Inferior parietal cortex (tissue), 1 donor: ENCODE measurements around the gene TTC33.
"Not testable (repeated sequence)": the region's sequence is repeated elsewhere in the genome, so short reads cannot be mapped to it uniquely, and the experiment has no call there.

ENCODE experiments used
- DNase-seq: peaks from one replicate; pipeline ENCODE4 v3.0.0-alpha.2; 2016; ENCODE audit errors: extremely low spot score

Gene TTC33

DNA sequence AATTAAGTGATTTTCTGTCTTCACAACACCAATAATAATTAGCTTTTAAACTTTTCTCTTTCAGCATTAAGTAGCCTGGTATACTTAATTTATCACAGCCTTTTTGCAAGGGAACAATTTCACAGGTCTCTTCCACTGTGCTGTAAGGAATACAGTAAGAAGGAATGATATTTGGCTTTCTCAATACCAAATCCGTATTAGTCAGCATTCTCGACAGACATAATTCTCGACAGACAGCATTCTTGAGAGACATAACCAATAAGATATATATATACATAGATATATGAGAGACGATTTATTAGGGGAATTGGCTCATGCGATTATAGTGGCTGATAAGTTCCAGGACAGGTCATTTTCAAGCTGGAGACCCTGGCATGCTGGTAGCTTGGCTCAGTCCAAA lies 24.4 kb upstream of the TTC33 start:
- no peak for DNase-seq

DNA sequence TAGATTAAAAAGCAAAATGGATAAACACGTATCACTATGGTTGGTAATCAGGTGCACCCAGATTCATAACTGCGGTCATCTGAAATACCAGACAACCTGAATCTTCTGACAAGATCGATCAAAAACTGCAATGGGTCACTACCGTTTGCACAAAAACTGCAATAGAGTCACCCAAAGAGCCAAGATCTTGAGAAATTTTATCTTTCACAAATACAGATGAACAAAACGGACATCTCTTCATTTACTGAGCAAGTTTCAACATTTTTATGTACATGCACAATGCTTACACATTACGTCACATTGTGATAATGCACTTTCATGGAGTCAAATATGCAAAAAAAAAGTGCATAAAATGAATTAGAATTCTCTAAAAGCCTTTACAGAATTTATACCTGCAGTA lies 23.8 kb upstream of the TTC33 start:
- DNase-seq = no peak

DNA sequence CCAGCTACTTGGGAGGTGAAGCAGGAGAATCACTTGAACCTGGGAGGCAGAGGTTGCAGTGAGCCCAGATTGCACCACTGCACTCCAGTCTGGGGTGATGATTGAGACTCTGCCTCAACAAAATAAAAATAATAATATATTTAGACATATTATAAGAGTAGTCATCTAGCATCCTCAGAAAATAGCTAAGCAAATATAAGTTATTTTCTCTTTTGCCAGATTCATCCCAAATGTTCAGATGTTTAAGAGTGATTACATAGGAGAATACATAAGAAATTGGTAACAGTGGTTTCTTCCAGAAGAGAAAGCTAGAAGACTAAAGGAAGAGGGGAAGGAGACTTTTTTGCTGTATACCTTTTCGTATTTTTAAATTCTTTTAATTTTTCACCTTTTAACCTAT lies 22.4 kb upstream of the TTC33 start:
- no peak for DNase-seq

DNA sequence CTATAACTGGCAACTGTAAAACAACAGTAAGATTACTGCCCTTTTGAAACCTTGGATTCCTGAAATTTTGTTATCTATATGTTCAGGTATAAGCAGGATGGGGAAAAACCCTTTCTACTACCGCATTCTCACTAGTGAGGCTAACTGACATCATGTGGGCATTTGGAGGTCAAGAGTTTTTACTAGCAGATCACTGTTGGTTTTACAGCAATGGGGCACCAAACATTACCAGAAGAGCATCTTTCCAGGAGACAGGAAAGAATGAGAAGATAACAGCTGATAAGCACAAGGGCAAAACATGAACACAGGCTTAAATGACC lies 20.9 kb upstream of the TTC33 start:
- DNase-seq = no peak

DNA sequence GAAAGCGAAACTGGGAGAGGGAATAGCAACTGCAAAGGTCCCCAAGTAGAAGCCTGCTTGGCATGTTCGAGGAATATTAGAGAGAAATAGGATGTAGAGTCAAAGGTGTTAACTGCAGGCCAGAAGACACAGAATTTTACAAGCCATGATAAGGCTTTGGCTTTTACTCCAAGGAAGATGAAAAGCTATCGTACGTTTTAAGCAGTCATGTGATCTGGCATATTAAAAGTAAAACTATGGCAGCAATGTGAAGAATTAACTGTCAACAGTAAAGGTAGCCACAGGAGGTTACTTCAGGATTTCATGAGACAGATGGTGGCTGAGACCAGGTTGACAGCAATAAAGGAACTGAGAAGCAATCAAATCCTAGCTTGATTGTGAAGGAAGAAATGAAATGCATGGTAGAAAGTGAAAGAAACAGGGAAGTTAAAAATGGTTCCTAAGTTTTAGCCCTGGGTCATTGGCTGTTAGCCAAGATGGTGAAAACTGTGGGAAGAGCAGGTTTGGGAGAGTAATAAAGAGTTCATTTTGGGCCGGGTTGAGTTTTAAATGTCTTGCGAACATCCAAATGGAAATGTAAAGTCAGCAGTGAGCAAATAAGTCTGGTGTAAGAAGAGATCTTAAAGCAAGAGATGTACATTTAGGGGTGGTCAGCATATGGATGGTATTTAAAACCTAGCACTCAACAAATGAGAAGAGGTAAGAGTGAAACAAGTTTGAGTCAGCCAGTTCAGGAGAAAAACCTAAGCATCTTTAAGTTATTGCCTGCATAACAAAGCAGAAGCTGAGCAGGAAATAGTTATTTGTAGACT lies 20.3 kb upstream of the TTC33 start:
- no peak for DNase-seq

DNA sequence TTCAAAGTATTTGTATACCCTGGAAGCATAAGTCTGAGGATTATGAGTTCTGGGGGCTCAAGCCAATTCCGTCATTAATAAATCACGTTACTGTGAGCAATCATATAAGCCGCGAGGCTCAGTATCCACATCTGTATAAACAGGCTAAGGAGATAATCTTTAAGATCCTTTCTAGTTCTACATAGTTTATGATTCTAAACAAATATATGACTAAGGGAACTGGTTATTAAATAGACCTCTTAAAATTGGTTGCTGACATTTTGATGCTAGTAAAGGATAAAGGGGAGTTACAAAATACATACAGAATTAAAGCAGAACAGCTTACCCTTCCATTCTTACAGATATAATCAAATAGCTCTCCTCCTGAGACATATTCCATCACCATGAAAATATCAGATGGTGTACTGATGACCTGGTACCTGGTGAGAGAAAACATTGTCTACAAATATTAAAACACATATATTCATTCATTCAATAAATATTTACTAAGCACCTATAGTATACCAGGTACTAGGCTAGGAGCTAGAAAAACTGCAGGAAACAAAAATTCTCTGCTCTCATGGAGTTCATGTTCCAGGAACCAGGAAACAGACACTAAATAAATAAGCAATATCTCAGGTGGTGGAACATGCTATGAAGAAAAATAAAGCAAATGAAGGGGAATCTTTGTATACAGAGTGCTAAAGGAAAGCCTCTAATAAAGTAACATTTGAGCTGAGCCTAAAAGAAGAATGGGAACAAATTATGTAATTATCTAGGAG lies 19.5 kb upstream of the TTC33 start:
- DNase-seq = no peak

DNA sequence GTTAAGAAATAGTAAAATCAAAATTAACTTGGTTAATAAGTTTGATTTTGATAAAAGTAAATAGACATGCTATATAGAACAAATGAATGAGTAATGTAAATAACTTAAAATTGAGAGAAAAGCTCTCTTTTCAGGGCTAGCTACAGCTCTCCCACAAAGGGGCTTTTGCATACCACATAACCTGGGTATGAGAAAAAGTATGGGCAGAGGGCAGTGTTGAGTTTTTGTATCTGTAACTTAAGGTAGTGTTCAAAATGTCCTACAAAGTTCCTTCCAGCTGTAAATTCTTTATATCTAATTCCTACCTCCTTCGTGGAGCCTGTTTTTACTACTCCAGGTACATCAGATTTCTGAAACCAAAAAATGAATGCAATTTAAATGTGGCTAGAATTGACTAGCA lies 18.9 kb upstream of the TTC33 start:
- DNase-seq = no peak

DNA sequence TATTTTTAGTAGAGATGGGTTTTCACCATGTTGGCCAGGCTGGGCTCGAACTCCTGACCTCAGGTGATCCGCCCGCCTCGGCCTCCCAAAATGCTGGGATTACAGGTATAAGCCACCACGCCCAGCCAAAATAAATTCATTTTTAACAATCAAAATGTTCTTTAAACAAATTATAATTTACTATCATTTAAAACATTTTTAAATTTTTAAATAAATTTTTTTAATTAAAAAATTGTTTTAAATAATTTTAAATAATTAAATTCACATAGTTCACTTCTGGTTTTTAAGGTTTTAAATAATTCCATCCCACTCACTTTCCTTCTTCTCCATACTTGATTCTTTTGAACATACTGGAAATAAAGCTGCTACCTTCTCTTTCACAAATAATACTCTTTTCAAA lies 15.0 kb upstream of the TTC33 start:
- no peak for DNase-seq

DNA sequence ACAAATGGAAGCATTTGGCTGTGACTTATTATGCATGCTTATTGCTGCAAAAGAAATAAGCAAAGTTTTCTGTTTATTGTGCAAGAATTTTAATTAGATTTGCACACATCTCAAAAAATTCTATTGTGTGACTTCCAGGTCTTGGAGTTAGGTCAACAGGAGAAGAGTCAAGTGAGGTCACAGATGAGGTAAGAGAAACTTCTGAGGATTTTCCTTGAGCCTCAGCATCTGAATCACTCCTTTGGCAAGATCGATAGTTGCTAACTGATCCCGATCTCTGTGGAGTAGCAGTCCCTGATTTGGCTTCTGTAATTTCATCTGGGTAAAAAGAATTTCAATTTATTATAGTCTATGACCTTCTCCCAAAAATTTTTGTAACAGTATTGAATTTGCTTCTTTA lies 6.9 kb upstream of the TTC33 start:
- DNase-seq = no peak

DNA sequence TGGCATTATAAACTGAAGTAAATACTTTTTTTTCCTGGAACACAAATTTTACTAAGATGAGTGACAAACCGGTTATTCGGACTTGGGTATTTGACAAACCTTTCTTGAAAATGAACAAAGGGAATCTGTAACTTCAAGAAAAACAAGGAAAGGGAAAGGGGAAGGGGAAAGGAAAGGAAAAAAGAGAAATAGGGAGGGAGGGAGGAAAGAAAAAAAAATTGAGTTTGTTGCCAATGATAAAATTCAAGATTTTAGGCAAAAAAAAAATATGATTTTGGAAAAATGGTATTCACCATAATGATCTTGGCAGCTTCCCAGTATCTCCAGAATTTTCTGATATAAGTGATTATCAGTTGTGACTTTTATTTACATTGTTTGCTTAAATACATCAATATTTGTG lies 1.6 kb upstream of the TTC33 start:
- no peak for DNase-seq

DNA sequence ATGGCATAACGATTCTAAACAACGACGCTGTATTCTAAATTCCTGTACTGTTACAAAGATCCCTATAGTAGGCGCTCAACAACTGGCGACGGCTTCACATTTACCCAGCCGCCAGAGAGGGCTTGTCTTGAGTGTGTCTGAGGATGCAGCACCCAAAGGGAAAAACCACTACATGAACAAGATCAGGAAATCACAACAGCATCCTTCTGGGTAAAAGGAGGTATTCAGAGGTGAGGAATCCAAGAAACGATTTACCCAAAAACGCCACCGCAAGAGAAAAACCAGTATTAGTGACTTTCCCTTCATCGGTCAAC lies 711 bp downstream of the TTC33 start:
- DNase-seq = peak; percentile 87

DNA sequence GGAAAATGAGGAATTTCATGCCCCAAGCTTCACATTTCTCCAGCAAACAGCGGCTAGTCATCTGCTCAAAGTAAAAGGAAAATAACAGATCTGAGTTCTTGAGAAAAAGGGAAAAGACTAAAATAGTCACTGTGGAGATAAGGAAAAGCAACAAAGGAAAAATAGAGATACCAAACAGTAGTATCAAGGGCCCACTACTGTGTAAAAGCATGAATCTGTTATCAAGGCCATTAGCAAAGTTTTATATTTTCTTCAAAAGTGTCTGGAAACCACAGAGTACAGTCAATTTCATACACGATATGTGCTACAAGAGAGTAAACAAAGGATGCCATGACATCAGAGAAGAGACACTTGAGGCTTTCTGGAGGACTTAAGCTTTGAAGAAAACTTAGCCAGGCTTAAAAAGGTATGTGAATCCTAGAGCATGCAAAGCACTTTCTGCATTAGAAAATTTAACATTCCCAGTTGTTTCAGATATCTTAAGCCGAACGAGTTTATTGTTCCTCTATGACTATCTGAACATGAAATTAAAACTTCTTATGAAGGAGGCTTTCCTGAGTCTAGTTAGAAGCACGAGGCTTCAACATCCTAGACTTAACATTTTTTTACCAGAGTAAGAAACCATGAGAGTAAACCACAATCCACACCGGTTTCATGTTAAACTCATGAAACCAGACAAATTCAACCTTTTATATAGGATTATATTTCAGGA lies 1.2 kb downstream of the TTC33 start:
- no peak for DNase-seq

DNA sequence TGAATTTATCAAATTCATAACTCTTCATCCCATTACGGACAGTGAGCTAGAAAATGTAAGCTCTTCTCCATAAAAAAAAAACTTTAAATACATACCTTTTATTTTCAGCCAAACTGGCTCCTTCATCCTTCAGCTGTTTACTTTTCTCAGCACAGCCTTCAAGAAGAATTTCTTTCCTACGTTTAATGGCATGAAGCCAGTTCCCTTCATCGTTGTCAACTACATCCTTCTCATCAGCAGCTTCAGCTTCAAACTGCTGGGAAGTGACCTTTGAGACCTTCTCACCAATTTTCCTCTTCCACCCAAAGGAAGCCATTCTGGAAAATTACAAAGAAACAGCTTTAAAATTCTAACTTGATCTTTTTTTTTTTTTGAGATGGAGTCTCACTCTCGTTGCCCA lies 9.1 kb downstream of the TTC33 start:
- no peak for DNase-seq

DNA sequence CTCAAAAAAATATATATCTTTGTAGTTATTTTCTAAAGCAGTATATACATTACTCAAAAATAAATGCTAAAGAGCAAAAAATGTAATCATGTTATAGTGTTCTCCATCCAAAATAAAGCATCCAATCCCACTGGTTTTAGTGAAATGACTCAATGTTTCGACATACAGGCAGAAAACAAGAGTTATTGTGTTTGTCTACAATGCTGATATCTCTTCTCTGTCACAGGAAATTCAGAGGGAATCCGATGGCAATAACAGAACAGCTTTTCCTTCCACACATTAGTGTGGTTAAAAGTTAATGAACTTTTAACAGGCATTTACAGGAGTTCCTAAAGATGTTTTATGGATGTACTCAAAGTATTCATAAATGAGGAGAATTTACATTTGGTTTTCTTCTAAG lies 12.0 kb downstream of the TTC33 start:
- no peak for DNase-seq

DNA sequence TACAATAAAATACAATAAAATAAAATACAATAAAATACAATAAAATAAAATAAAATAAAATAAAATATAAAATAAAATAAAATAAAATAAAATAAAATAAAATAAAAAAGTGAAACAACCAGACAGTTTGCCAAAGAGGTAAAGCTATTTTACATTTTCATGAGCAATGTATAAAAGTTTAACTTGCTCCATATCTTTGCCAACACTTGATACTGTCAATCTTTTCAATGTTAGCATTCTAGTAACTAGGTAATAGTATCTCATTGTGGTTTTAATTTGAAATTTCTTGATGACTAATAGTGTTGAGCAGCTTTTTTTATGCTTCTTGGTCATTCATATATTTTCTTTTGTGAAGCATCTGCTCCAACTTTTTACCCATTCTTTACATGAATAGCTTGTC lies 17.3 kb downstream of the TTC33 start:
- DNase-seq = no peak

DNA sequence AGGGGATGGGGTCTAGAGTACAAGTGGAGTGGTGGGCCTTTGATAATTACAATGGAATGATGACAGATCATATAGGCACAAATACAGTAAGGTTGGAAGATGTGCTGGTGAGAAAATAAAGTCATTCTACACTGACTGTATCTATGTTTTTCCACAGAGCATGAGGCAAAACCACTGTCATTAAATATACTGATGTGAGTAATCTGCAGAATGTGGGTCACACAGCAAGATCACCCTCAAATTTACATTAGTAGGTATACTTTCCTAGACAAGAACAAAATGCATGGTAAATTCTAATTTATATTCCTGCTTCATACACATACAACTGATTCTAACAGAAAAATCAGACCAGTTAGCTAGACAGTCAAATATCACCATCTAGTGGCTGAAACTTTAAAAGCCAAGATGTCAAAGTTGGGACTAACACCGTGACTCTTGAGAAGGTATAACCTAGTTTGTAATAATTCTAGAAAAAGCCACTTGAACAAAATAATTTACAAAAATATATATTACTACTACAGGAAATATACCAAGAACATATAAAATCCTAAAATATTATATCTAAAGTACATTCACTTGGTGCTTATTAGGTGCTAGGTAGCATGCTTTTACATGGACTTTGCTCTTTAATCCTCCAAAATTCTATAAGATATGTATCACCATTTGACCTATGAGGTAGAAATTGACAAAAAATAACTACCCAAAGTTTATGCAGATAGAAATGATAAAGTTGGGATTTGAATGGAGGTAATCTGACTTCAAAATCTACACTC lies 19.5 kb downstream of the TTC33 start:
- DNase-seq = peak; percentile 89

DNA sequence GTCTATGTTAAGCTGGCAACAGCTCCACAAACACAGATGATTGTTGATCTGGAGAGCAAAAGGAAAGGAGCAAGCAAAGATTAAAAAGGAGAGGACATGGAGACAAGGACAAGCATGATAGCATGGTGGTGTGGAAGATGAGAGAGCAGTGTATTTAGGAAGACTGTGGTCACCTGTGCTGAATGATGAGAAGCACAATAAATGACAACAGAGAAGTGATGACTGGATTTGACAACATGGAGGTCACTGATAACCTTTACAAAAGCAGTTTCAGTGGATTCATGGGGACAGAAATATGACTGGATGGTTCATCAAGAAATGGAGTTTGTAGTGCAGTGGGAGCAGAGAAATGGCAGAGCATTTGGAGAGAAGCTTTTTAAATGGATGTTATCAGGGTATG lies 20.2 kb downstream of the TTC33 start:
- DNase-seq = no peak

DNA sequence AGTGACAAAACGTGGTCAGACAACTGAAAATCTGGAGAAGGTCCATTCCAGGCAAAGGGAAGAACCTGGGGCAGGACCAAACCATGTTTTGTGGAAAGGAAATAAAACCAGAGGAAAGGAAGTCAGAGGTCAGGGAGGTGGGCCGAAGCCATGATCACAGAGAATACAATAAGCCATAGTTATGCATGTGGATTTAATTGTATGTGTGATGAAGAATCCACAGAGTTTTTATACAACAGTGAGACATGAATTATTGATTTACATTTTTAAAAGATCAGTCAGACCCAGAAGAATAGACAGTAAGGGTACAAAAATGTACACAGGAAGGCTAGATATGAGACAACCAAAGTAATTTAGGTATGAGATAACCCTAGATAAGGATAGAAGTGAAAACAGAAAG lies 20.8 kb downstream of the TTC33 start:
- DNase-seq = no peak

DNA sequence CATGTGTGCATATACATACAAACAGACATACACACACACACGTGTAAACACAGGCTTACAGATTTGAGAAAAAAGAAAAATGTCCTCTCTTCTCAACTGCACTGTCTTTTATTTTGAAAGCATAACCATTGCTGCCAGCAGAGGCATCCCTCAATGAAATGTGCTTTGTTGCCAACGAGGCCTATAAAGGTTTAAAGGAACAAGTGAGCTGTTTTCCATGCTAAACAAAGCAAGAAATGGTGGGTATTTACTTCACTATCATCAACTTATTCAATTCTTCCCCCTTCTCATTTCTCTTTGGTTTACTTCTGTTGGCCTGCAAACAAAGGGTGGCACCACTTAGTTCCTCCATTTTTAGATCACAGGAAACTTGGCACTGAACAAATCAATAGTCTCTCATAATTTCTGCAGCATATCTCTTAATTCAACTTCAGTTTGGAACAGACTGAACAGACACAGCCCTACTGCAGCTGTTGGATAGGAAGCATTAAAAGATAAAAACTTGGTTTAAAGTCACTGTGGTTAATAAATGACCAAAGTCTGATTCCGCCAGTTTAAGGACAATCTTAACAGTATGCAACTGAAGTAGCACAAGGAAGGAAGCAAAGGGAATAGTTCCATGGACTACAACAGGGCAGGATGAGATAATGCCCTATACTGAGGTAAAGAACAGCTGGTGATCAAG lies 21.7 kb downstream of the TTC33 start:
- no peak for DNase-seq

DNA sequence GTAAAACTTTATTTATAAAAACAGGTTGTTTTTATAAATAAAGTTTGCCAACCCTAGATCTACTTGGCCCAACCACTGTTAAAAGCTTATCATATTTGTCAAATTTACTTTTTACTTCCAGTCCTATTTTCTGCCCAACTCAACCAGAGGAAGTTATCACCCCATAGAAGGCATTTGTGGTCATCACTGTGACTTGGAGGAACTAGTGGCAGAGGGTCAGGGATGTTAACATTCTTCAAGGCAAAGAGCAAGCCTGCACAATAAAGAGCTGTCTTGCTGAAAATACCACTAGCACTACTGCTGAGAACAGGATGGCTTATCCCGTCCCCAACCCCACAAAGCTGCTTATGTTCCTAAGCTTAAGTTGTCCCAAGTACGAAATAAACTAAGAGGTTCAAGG lies 22.3 kb downstream of the TTC33 start:
- no peak for DNase-seq

DNA sequence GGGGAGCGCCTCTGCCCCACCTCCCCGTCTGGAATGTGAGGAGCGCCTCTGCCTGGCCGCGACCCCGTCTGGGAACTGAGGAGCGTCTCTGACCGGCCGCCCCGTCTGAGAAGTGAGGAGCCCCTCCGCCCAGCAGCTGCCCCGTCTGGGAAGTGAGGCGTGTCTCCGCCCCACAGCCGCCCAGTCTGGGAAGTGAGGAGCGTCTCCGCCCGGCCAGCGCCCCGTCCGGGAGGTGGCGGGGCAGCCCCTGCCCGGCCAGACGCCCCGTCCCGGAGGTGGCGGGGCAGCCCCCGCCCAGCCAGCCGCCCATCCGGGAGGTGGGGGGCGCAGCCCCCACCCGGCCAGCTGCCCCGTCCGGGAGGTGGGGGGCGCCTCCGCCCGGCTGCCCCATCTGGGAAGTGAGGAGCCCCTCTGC lies 33.3 kb downstream of the TTC33 start:
- not testable (repeated sequence) for DNase-seq

DNA sequence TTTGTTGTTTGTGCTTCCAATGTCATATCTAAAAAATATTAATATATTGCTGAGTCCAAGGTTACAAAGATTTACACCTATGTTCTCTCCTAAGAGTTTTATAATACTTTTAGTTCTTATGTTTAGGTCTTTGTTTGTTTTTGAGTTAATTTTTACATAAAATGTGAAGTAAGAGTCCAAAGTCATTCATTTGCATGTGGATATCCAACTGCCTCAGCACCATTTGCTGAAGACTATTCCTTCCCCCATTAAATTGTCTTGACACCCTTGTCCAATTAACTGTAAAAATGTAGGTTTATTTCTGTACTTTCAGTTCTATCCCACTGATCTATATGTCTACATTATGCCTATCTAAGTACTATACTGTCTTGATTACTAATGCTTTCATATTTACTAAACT lies 35.7 kb downstream of the TTC33 start:
- no peak for DNase-seq
